HFFc6 (cell line): ENCODE results near the gene NUB1. TPM values are rescaled to one million over a fixed set of nuclear protein-coding genes. Genes with fewer than 3 reads are reported as not detected.

Source experiments
- DNase-seq: peaks from one replicate; pipeline ENCODE4 v3.0.0-alpha.2; 2018
- H3K27ac Mint-ChIP-seq: 2 replicates; pipeline ENCODE4 v1.8.0; 2020; ENCODE audit warnings: mild to moderate bottlenecking, mixed read lengths
- H3K27me3 Mint-ChIP-seq: 2 replicates; pipeline ENCODE4 v1.8.0; 2021; ENCODE audit warnings: mild to moderate bottlenecking, moderate library complexity, mixed read lengths; ENCODE audit not compliant: insufficient read depth
- H3K36me3 Mint-ChIP-seq: 2 replicates; pipeline ENCODE4 v1.8.0; 2021; ENCODE audit warnings: low read depth, mixed read lengths
- H3K4me1 Mint-ChIP-seq: 2 replicates; pipeline ENCODE4 v1.8.0; 2020; ENCODE audit warnings: low read depth, mixed read lengths
- H3K4me3 Mint-ChIP-seq: 2 replicates; pipeline ENCODE4 v1.8.0; 2020; ENCODE audit warnings: mild to moderate bottlenecking, moderate library complexity, mixed read lengths
- H3K9me3 Mint-ChIP-seq: 2 replicates; pipeline ENCODE4 v1.8.0; 2020; ENCODE audit warnings: mild to moderate bottlenecking, mixed read lengths
- total RNA-seq, 6 experiments: library from RNA; stranded (reverse); fragmentation: NEBNext Ultra II Directional; extraction: Animal tissue kit (Norgen Biotek cat#: 25700); gene quantifications; 2 replicates in 1 of 6; 3 replicates in 5 of 6; pipeline ENCODE4 v1.2.3, GENCODE V29; 2021
- TF ChIP-seq, protein P1 (sequence below): fragments of 200-600 bp; sonication (generic); IDR thresholded peaks from 2 replicates; pipeline ENCODE4 v1.5.0; 2021; ENCODE audit warnings: antibody characterized with exemption, mild to moderate bottlenecking

Gene NUB1
- total RNA-seq, 6 experiments from 2014 or later, result 30.6 to 37.8 (median 34.8) TPM

DNA sequence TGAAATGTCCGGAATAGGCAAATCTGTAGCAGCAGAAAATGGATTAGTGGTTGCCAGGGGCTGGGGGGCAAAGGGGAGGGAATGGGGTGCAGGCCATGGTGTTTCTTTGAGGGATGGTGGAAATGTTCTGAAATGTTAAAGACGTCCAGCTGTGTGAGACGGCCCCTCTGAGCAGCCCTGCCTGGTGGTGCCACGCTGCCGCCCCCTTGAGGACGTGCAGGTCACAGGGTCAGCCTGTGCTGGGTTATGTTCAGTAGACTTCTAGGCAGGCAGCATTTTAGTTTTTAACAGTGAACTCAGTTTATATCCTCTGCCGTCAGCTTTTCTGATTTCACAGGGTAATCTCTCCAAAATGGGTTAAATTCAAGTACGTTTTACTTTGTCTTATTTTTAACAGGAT is 9.4 kb downstream of the NUB1 start:
- Mint-ChIP-seq H3K27me3 (no peaks in the 10 kb centered on the region), H3K27ac (no peak overlapping the region), H3K4me3 (no peak overlapping the region), H3K36me3 (peaks cover 14% of the 10 kb centered on the region), H3K4me1 (peaks cover 15% of the 10 kb centered on the region), H3K9me3 (no peaks in the 10 kb centered on the region)
- no peak for DNase-seq
- TF ChIP-seq, protein P1, sequence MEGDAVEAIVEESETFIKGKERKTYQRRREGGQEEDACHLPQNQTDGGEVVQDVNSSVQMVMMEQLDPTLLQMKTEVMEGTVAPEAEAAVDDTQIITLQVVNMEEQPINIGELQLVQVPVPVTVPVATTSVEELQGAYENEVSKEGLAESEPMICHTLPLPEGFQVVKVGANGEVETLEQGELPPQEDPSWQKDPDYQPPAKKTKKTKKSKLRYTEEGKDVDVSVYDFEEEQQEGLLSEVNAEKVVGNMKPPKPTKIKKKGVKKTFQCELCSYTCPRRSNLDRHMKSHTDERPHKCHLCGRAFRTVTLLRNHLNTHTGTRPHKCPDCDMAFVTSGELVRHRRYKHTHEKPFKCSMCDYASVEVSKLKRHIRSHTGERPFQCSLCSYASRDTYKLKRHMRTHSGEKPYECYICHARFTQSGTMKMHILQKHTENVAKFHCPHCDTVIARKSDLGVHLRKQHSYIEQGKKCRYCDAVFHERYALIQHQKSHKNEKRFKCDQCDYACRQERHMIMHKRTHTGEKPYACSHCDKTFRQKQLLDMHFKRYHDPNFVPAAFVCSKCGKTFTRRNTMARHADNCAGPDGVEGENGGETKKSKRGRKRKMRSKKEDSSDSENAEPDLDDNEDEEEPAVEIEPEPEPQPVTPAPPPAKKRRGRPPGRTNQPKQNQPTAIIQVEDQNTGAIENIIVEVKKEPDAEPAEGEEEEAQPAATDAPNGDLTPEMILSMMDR, result no peak

GRCh38 chr7:151351967-151352366 is 10.4 kb downstream of the NUB1 start:
- no peak for DNase-seq
- Mint-ChIP-seq H3K9me3 (no peaks in the 10 kb centered on the region), H3K4me1 (peaks cover 9% of the 10 kb centered on the region; the same call in 1 of the 2 replicates), H3K27ac (no peak overlapping the region), H3K27me3 (no peaks in the 10 kb centered on the region), H3K4me3 (no peak overlapping the region), H3K36me3 (peaks cover 19% of the 10 kb centered on the region)
- TF ChIP-seq, protein P1, result no peak

DNA sequence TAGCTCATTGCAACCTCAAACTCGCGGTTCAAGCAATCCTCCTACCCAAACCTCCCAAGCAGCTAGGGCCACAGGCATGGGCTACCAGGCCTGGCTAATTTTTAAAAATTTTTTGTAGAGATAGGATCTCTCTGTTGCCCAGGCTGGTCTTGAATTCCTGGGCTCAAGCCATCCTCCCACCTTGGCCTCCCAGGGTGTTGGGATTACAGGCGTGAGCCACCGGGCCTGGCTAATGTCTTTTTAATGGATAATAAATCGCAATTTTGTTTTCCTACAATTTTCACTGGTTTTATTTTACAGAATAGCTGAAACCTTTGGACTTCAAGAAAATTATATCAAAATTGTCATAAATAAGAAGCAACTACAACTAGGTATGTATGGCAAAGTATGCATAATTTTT is 10.9 kb downstream of the NUB1 start:
- Mint-ChIP-seq H3K27ac (no peak overlapping the region), H3K36me3 (peaks cover 19% of the 10 kb centered on the region), H3K9me3 (no peaks in the 10 kb centered on the region), H3K27me3 (no peaks in the 10 kb centered on the region), H3K4me1 (peaks cover 9% of the 10 kb centered on the region; the same call in 1 of the 2 replicates), H3K4me3 (no peak overlapping the region)
- DNase-seq, result no peak
- TF ChIP-seq, protein P1, result no peak

DNA sequence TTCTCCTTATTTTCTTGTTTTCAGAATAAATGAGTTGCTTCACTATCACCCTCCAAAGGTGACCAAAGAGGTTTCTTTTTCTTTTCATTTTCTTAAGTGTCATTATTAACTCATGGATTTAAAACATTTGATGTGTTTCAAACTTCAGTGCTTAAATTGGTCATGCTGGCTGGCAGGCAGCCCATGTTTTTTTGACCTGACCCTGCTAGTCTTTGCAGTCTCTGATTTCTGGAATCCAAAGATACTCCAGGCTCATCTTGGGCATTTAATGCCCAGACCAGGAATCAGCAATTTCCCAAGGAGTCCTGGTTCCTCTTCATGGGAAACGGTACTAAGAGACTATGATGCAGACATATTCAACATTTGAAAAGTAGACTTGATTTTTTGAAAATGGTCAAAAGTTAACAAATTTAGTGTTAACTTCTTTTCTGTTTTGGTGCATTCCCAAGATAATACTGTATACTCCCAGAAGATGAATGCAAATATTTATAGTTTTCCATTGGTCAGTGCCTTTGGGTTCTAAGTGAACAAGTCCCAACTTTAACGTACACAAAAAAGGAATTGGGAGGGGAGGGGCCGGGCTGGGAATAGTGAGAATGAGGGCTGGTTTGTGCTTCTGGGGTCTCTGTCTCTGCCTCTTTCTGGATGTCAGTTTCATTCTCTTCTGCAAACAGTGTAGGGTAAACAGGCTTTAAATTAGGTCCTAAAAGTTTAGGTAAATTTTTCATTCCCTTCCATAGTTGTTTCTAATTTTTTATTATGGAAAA is 19.8 kb downstream of the NUB1 start:
- DNase-seq, result no peak
- TF ChIP-seq, protein P1, result no peak
- Mint-ChIP-seq H3K4me3 (no peak overlapping the region), H3K9me3 (no peaks in the 10 kb centered on the region), H3K27ac (no peak overlapping the region), H3K36me3 (peaks cover 27% of the 10 kb centered on the region), H3K4me1 (peaks cover 13% of the 10 kb centered on the region), H3K27me3 (no peaks in the 10 kb centered on the region)

DNA sequence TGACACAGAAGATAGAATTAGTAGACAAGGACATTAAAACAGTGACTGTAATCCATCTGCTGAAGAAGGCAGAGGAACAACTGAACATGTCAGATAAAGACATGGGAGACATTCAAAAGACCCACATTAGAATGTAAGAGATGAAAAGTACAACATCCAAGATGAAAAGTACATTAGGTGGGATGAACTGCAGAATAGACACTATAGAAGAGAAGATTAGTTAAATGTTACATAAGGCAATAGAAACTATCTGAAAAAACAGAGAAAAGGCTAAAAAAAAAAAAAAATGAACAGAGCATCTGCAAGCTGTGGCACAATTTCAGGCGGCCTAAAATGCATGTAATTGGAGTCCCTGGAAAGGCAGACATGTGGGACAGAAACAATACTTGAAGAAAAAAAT is 21.6 kb downstream of the NUB1 start:
- DNase-seq, result no peak
- Mint-ChIP-seq H3K9me3 (no peaks in the 10 kb centered on the region), H3K4me1 (peaks cover 31% of the 10 kb centered on the region), H3K4me3 (no peak overlapping the region), H3K36me3 (peaks cover 23% of the 10 kb centered on the region), H3K27ac (no peak overlapping the region), H3K27me3 (no peaks in the 10 kb centered on the region)
- TF ChIP-seq, protein P1, result no peak
